GM12801 (cell line): ENCODE results near the gene KCTD17.

Experiments
- TF ChIP-seq, protein P1 (sequence below): IDR thresholded peaks from one replicate; pipeline ENCODE4 v1.5.1; 2011; ENCODE audit warnings: control low read depth; ENCODE audit not compliant: insufficient read length; ENCODE audit errors: extremely low read depth

The KCTD17 gene

DNA sequence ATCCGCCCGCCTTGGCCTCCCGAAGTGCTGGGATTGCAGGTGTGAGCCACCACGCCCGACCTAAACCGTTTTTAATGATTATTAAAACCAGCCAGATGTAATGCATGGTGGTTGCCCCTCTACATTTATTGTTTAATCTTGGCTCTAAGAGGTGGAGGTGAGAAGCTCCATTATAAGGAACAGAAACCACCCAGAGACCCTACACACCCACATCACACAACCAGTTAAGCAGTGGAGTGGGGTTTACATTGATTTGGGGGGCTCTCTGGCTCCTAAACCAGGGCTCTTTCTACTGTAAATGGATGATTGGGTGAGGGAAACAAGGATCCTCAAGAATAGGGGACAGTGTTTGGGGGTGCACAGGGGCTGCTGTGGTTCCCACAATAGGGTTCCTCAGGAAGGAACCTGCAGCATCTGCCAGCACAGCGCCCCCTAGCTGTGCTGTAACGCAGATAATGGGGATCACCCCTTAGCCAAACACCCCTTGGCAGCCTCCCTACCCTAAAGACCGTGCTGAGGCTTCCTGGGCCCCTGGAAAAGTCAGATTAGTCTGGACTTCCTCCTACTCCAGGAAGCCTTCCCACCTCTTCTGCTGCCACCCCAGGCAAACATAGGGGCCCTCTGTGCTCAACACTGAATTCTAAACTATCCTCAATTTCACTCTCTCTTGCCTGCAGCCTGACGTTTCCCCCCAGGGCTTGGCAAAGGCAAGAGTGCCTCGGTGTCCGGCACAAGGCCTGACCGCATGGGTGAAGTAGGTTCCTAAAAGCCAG lies 29.6 kb upstream of the KCTD17 start:
- TF ChIP-seq, protein P1, sequence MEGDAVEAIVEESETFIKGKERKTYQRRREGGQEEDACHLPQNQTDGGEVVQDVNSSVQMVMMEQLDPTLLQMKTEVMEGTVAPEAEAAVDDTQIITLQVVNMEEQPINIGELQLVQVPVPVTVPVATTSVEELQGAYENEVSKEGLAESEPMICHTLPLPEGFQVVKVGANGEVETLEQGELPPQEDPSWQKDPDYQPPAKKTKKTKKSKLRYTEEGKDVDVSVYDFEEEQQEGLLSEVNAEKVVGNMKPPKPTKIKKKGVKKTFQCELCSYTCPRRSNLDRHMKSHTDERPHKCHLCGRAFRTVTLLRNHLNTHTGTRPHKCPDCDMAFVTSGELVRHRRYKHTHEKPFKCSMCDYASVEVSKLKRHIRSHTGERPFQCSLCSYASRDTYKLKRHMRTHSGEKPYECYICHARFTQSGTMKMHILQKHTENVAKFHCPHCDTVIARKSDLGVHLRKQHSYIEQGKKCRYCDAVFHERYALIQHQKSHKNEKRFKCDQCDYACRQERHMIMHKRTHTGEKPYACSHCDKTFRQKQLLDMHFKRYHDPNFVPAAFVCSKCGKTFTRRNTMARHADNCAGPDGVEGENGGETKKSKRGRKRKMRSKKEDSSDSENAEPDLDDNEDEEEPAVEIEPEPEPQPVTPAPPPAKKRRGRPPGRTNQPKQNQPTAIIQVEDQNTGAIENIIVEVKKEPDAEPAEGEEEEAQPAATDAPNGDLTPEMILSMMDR = no peak

DNA sequence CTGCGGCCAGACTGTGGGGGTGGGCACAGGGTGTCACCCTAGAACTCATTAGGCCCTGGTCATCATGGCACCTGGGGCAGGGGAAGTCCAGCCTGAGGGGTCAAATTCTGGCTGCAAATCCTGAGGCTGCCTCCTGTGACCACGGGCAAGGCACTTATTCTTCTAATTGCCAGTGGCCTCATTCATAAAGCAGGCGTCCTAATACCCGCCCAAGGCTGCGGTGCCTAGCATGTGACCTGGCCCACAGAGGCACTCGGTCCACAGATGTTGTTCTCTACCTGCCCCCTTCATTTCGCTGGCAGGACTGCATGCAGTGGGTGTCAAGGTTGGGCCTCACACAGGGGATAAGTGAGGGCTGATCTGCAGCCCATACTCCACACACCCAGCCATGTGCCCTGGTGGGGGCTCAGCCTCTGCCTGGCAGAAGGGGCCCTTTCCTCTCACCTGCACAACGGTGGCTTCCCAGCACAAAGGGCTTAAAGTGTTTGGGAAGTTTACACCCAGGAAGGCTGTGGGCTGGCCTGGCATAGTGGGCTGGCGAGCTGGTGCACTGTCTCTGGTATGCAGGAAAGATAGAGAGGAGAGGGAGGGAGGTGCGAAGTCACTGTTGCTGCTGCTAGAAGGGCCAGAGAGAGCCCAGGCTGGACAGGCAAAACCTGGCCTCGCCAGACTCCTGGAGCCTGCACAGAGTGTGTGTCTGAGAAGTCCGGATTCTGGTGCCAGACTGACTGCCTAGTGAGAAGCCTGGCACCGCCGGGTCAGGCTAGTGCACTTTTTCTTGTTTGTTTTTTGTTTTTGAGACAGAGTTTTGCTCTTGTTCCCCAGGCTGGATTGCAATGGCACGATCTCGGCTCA lies 28.8 kb upstream of the KCTD17 start:
- TF ChIP-seq, protein P1 = no peak

DNA sequence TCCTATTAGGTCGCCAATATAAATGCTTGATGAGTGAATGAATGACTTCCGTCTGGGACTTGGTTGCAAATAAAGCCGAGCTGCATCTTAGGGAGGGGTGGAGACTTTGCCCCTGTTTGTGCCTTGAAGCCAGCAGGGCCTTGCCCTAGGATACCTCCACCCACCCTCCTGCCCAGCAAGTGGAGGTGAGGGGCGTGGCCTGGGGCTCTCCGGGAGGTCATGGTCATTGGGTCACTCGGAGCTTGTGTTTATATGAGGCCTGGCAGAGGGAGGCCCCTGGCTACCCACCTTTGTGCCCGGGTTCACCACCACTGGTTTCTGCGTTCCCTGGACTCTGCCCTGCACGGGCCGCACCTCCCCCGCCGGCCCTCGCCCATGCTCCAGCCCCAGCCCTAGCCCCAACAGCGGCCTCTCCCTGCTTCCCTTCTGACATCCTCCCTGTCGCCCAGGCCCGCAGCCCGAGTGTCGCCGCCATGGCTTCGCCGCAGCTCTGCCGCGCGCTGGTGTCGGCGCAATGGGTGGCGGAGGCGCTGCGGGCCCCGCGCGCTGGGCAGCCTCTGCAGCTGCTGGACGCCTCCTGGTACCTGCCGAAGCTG lies 27.7 kb upstream of the KCTD17 start:
- TF ChIP-seq, protein P1 = no peak

DNA sequence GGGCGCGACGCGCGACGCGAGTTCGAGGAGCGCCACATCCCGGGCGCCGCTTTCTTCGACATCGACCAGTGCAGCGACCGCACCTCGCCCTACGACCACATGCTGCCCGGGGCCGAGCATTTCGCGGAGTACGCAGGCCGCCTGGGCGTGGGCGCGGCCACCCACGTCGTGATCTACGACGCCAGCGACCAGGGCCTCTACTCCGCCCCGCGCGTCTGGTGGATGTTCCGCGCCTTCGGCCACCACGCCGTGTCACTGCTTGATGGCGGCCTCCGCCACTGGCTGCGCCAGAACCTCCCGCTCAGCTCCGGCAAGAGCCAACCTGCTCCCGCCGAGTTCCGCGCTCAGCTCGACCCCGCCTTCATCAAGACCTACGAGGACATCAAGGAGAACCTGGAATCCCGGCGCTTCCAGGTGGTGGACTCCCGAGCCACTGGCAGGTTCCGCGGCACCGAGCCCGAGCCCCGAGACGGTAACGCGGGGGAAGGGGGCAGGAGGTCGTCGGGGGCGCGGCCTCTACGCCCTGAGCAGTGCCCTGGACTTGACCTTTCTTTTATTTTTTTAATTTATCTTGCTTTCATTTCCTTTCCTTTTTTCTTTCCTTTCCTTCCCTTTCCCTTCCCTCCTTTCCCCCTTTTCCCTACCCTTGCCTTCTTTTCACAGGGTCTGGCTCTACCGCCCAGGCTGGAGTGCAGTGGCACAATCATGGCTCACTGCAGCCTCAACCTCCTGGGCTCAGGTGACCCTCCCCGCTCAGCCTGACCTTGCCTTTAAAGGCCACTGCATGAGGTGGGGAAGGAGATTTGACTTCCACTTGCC lies 27.0 kb upstream of the KCTD17 start:
- TF ChIP-seq, protein P1 = no peak

DNA sequence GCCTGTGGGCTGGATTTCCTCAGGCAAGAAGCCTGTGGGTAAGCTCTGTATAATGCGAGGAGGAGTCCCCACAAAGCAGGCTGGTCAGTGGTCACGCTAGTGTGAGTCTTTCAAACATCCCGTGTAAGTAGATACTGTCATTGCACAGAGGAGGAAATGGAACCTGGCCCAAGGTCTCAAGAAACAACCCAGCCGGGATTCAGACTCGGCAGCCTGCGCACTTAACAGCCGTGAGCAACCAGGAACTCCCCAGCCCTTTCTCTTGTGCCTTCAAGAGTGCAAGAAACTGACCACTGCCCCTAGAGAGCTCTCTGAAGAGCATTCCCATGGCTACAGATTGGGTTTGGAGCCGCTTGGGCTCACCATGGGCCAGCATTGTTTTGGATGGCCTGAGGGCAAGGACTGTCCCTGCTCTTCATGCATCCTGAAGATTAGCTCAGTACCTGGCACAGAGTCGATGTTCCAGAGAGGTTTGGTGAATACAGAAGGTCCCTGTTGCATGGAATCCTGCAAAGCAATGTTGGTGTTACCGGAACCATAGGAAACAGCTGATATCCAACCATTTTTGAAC lies 26.0 kb upstream of the KCTD17 start:
- TF ChIP-seq, protein P1 = no peak

DNA sequence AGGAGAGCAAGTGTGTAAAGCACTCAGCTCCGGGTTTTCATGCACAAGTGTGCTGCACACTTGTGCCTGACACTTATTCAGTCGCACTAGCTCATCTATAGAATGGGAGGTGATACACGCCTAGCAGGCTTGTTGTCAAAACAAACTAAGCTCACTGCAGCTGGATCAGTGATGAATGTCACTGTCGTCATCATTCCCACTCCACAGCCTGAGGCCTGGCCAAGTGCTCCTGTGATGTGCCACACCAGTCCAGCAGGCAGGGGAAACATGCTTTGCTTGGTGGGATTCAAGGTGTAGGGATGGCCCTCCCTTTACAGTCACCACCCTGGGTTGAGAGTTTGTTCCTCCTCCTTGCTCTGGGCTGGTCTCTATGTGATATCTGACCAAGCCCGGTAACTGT lies 25.2 kb upstream of the KCTD17 start:
- TF ChIP-seq, protein P1 = no peak
